T-helper 1 cell treated with Interleukin-12 subunit alpha and Interleukin-12 subunit beta and Interleukin-4 antibody, amounts not matched to agents 30 μg/mL and 1 μg/mL, for 36 hours (primary cell): ENCODE data around the gene MAD1L1.
A peak's percentile ranks its signal among the peaks of the same experiment; 100 is the strongest.

ENCODE experiments used
- H3K27ac Mint-ChIP-seq: one replicate; pipeline ENCODE4 v1.8.0; 2021; ENCODE audit warnings: mild to moderate bottlenecking, mixed read lengths
- H3K27me3 Mint-ChIP-seq: one replicate; pipeline ENCODE4 v1.8.0; 2021; ENCODE audit warnings: low read depth, mixed read lengths
- H3K36me3 Mint-ChIP-seq: one replicate; pipeline ENCODE4 v1.8.0; 2021; ENCODE audit warnings: low read depth, mixed read lengths
- H3K4me1 Mint-ChIP-seq: one replicate; pipeline ENCODE4 v1.8.0; 2021; ENCODE audit warnings: low read depth, mixed read lengths
- H3K4me3 Mint-ChIP-seq: one replicate; pipeline ENCODE4 v1.8.0; 2021; ENCODE audit warnings: mild to moderate bottlenecking, moderate library complexity, mixed read lengths
- H3K9me3 Mint-ChIP-seq: one replicate; pipeline ENCODE4 v1.8.0; 2021; ENCODE audit warnings: mixed read lengths

MAD1L1 gene

DNA sequence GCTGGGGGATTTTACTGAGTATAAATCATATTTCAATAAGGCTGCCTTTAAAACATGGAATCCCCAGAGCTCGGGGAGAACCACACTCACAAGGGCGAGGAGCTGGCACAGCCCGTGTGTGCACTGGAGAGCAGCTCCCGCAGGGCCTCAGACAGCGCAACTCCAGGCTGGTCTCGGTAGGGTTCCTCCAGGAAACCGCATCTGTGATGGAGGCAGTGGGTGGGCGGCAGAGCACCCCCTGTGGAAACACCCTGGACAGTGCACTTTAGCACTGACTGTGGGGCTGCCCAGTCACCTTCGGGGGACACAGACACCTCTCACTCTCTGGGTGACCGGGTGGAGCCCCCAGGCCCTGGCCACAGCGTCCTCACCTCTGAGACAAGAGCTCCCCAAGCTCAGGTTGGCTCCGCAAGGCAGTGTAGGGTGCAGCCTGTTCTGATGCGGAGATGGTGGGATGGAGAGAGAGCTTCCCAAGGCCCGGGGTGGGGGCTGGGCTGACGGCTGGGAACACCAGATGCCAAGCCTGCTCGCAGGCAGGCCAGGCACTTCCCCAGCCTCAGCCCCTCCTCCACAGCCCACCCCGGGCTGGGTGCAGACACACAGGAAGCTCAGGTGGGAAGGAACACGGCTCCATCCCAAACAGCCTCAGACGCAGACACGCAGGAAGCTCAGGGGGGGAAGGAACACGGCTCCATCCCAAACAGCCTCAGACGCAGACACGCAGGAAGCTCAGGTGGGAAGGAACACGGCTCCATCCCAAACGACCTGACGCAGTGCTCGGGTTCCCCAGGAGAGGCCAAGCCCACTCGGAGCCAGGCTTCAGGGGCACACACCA is 224.4 kb downstream of the MAD1L1 start:
- H3K4me3 Mint-ChIP-seq = no peak overlapping the region
- no peak overlapping the region for H3K27ac Mint-ChIP-seq
- no peaks in the 10 kb centered on the region for H3K9me3 Mint-ChIP-seq
- no peaks in the 10 kb centered on the region for H3K36me3 Mint-ChIP-seq
- no peaks in the 10 kb centered on the region for H3K4me1 Mint-ChIP-seq
- H3K27me3 Mint-ChIP-seq = no peaks in the 10 kb centered on the region

DNA sequence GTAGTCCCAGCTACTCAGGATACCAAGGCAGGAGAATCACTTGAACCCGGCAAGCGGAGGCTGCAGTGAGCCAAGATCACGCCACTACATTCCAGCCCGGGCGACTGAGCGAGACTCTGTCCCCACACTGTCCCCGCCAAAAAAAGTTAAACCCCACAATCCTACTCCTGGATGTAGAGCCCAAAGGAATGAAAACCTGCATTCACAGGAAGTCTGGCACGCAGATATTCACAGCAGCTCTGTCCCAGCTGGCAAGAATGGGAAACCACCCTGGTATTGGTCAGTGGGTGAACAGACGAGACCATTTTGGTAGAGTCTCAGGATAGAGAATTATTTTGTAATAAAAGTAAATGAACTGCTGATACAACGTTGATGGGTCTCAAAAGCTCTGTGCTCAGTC is 225.2 kb downstream of the MAD1L1 start:
- H3K27me3 Mint-ChIP-seq = no peaks in the 10 kb centered on the region
- no peak overlapping the region for H3K27ac Mint-ChIP-seq
- no peak overlapping the region for H3K4me3 Mint-ChIP-seq
- no peaks in the 10 kb centered on the region for H3K36me3 Mint-ChIP-seq
- no peaks in the 10 kb centered on the region for H3K4me1 Mint-ChIP-seq
- no peaks in the 10 kb centered on the region for H3K9me3 Mint-ChIP-seq

DNA sequence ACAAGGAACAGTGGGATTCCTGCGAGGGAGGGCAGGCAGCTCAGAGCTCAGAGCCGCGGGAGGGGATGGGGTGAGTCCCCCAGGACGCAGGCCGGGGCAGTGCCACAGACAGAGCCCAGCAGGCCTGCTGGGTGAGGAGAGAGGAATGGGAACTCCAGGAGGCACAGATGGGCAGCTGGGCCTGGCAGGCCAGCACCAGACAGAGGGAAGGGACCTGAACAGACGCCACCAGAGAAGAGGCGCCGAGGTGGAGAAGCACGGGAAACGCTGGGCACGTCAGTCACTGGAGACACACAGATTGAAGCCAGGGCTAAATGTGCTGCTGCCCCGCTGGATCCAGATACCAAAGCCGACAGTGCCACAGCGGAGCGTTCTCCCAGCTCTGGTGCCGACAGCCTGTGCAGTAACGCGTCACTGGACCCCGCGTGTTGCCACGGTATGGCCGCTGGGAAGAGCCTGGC is 225.8 kb downstream of the MAD1L1 start:
- no peaks in the 10 kb centered on the region for H3K4me1 Mint-ChIP-seq
- no peak overlapping the region for H3K4me3 Mint-ChIP-seq
- no peaks in the 10 kb centered on the region for H3K27me3 Mint-ChIP-seq
- H3K9me3 Mint-ChIP-seq = no peaks in the 10 kb centered on the region
- no peak overlapping the region for H3K27ac Mint-ChIP-seq
- no peaks in the 10 kb centered on the region for H3K36me3 Mint-ChIP-seq

DNA sequence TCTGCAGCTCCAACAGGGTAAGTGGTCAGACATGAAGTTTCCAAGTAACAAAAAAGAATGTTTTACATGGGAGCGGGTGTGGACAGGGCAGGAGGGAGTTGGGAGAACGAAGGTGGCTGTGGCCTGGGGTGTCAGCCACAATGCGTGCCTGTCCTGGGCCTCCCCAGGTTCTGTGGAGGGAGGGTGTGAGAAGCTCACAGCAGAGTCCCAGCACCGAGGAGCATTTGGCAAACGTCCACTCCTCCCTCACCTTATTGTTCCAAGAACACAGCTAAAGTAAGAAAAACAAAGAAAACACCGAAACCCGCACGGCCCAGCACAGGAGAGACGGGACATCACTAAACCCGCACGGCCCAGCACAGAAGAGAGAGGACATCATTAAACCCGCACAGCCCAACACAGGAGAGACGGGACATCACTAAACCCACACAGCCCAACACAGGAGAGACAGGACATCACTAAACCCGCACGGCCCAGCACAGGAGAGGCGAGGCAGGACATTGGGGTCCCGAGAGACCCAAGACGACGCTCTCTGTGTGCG is 226.4 kb downstream of the MAD1L1 start:
- Mint-ChIP-seq H3K27ac (peak overlapping the region; percentile 22), H3K27me3 (no peaks in the 10 kb centered on the region), H3K4me1 (no peaks in the 10 kb centered on the region), H3K4me3 (no peak overlapping the region), H3K36me3 (no peaks in the 10 kb centered on the region), H3K9me3 (no peaks in the 10 kb centered on the region)

DNA sequence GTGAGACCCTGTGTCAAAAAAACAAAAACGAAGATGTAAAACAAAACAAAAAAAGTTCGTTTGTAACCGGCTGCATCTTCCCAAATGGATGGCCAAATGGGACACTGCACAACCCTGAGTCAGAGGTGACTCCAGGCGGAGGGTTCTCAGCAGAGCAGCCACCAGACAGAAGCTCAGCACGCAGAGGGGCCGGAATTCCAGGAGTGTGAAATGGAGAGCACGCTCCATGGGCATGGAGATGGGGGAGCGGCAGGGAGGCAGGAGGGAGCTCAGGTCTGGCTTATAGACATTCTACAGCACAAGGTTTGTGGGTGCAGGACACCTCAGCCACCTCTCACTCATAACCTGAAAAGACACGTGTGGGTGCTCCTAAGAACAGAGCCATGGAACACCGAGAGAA is 227.0 kb downstream of the MAD1L1 start:
- H3K9me3 Mint-ChIP-seq = no peaks in the 10 kb centered on the region

DNA sequence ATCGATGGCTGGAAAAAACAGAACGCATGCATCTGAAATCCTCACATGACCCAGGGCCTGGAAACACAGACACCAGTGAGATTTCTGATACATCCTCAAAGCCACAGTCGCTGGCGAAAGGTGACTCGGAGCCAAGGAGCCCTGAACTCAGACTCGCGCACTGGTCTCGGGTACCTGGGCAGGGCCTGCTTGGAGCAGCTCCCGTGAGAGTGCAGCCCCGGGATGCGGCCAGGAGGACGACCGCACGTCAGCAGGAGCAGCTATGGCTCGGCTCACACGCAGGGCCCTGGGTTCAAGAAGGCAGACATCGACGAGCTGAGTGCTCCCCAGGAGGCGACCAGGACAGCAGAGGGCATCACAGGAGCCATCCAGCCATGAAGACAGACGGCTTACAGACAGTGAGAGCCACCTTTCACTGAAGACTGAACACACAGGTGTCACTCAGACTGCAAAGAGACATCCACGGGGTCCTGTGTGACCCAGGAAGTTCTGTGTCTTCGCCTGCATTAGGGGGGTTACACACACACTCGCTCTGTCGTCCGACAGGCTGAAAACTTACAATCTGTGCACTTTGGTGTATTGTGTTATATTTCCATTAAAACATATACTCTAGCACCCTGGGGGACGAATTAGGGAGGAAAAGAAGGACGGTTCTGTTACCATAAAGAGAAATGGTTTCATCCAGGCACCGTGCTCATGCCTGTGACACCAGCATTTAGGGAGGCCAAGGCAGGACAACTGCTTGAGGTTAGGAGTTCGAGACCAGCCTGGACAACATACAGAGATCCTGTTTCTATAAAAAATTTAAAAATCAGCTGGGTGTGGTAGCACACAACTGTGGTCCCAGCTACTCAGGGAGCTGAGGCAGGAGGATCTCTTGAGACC is 227.7 kb downstream of the MAD1L1 start:
- no peak overlapping the region for H3K4me3 Mint-ChIP-seq
- H3K27ac Mint-ChIP-seq = no peak overlapping the region
- H3K4me1 Mint-ChIP-seq = peaks cover under 1% of the 10 kb centered on the region
- no peaks in the 10 kb centered on the region for H3K9me3 Mint-ChIP-seq
- no peaks in the 10 kb centered on the region for H3K36me3 Mint-ChIP-seq
- H3K27me3 Mint-ChIP-seq = no peaks in the 10 kb centered on the region

More for the DNA sequence above, 227.0 kb downstream of the MAD1L1 start:
- no peaks in the 10 kb centered on the region for H3K4me1 Mint-ChIP-seq
- H3K27ac Mint-ChIP-seq = no peak overlapping the region
- H3K36me3 Mint-ChIP-seq = no peaks in the 10 kb centered on the region
- no peaks in the 10 kb centered on the region for H3K27me3 Mint-ChIP-seq
- H3K4me3 Mint-ChIP-seq = no peak overlapping the region

DNA sequence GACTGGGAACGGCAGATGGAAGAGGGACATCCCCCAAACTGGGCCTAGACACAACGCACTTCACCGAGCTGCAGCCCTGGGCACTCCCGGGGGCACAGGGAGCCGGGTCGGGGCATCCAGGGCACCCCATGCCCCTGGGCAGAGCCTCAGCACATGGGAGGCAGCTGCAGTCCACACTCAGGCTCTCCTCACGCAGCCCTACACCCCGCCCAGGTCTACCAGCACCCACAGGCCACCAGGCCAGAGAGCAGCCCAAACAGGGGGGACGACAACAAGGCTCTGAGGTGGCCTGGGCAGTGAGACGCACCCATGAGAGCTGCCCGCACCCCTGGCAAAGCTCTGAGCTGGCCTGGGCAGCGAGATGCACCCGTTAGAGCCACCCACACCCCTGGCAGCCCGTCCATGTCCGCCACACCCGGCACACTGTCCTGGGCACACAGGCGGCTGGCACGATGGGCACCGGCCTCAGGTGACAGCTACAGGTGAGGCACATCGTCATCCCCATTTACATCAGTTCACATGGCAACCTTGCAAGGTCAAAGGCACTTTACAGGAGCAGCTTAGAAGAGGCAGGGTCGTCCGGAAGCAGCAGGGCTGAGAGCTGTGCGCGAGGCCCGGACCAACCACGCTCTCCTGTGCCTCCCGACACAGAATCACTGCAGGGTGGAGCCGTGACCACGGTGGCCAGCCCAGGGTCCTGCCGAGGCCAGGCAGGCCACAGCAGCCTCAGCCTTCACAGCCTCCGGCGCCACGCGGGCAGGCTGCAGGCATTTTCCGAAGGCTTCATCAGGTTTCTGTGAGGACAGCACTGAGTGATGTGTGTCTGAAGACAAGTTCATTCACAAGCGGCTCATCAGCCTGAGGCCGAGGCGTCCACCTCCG is 228.6 kb downstream of the MAD1L1 start:
- Mint-ChIP-seq H3K9me3 (no peaks in the 10 kb centered on the region), H3K27ac (no peak overlapping the region), H3K4me1 (peaks cover 5% of the 10 kb centered on the region), H3K27me3 (no peaks in the 10 kb centered on the region), H3K36me3 (no peaks in the 10 kb centered on the region), H3K4me3 (no peak overlapping the region)

DNA sequence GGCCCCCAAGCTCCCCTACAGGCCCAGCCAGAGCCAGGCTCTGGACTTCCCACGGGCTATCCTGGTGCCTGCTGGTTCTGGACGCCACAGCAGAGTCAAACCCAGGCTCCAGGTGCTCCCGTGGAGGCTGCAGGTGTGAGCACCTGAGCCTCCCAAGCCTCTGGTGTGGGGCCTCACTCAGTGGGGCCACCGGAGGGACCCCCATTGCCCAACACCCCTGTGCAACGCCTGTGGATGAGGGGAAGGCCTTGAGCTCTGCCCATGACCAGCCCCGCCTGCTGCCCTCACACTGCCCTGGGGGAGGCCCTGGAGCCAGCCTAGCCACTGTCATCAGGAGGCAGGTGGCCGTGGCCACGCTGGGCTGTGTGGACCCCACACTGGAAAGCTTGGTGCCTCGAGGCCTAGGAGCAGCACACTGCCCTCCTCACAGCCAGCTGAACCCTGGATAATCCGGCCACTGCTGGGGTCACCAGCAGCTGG is 229.3 kb downstream of the MAD1L1 start:
- no peak overlapping the region for H3K4me3 Mint-ChIP-seq
- H3K27me3 Mint-ChIP-seq = no peaks in the 10 kb centered on the region
- no peaks in the 10 kb centered on the region for H3K9me3 Mint-ChIP-seq
- H3K36me3 Mint-ChIP-seq = no peaks in the 10 kb centered on the region
- H3K4me1 Mint-ChIP-seq = peaks cover 5% of the 10 kb centered on the region
- H3K27ac Mint-ChIP-seq = no peak overlapping the region

DNA sequence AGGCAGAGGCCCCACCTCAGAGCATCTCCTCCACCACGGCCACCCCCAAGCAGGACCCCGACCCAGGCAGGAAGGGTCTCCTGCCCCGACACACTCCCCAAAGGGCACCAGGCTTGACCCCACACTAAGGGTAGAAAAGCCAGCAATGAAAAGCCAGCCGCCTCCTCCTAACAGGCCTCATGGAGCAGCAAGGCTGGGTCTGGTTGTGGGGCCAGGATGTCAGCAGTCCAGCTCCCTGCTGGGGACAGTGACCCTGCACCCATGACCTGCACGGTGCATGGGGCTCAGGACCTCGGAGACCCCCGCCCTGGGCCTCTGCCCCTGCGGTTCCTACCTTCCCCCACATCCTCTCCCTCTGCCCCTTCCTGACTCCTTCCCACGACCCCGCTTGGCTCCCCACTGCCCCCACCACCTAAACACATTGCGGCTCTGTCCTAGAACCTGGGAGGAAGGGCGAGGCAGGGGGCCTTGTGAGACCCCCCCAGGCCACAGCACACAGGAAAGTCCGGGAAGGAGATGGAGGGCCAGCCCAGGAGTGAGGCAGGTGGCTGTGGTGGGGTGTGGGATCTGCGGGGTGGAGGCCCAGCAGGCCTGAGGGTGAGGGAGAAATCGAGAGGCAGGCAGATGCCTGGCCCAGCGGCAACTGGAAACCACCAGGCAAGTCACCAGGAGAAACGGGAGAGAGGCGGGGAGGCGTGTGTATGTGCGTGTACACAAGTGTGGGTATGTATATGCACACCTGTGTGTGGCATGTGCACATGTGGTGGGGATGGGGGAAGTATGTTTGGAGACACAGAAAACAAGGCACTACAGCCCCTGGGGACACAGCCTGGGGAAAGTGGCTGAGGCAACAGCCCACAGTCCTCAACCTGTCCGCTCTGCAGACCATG is 229.9 kb downstream of the MAD1L1 start:
- no peak overlapping the region for H3K4me3 Mint-ChIP-seq
- peaks cover 5% of the 10 kb centered on the region for H3K4me1 Mint-ChIP-seq
- H3K27me3 Mint-ChIP-seq = no peaks in the 10 kb centered on the region
- no peaks in the 10 kb centered on the region for H3K36me3 Mint-ChIP-seq
- H3K27ac Mint-ChIP-seq = no peak overlapping the region
- H3K9me3 Mint-ChIP-seq = no peaks in the 10 kb centered on the region

DNA sequence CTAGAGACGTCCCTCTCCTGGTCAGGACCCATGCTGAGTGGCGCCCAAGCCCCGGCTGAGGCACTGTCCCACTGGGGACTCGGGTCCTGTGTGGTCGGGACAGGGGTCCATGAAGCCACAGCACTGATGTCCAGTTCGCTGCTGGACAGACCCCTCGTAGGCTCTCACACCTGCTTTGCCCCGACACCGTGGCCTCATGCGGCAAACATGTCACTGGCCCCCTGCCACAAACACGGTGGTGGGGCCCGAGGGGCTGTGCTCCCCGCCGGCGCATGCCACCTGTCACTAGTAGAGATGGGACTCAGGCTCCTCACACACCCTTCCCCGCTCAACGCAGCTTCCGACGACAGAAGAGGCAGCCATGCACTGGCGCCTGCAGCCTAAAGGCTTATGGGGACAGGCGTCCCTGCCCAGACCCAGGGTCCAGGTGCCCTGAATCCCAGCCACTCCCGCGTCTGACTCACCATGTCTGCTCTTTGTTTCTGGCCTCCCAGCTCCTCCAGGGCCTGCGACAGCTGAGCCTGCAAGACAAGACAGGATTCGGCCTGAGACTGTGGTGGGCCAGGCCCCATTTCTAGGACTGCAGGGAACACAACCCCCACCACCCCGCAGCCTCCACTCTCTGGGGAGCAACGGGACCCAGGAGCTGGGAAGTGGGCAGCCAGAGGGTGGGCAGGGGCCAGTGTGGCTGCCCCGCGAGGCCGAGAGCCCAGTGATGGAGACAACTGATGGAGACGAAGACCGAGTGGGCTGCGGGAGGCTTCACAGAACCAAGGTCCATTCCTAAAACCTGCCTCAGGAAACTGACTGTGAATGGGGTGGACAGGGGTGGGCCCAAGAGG is 230.9 kb downstream of the MAD1L1 start:
- Mint-ChIP-seq H3K9me3 (no peaks in the 10 kb centered on the region), H3K4me1 (peaks cover 5% of the 10 kb centered on the region), H3K27ac (no peak overlapping the region), H3K4me3 (no peak overlapping the region), H3K36me3 (no peaks in the 10 kb centered on the region), H3K27me3 (no peaks in the 10 kb centered on the region)

DNA sequence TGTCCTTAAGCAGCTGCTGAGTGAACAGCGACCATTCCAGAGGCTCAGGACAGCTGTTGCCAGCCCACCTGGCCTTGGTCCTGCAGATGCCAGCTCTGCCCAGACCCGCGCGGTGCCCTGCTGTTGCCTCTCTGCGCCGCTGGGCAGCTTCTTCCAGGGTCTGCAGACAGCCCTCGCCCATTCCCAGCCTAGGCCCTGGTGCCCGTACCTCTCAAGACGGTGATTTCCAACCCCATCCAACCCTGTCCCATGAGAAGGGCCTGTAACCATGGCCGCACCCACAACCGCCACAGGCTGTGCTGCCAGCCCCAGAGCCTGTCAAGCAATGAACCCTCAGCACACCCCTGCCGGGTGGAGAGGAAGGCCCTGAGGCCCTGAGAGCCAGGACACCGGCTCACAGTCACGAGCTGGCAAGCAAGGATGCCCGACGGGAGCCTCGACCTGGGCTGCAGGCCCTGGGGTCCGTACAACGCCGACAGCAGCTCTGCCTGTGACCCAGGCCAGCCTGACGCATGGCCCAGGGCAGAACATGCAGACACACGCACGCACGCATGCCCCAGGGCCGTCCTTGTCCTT is 231.9 kb downstream of the MAD1L1 start:
- Mint-ChIP-seq H3K9me3 (no peaks in the 10 kb centered on the region), H3K4me1 (peaks cover 5% of the 10 kb centered on the region), H3K36me3 (no peaks in the 10 kb centered on the region), H3K27ac (no peak overlapping the region), H3K27me3 (no peaks in the 10 kb centered on the region), H3K4me3 (no peak overlapping the region)

DNA sequence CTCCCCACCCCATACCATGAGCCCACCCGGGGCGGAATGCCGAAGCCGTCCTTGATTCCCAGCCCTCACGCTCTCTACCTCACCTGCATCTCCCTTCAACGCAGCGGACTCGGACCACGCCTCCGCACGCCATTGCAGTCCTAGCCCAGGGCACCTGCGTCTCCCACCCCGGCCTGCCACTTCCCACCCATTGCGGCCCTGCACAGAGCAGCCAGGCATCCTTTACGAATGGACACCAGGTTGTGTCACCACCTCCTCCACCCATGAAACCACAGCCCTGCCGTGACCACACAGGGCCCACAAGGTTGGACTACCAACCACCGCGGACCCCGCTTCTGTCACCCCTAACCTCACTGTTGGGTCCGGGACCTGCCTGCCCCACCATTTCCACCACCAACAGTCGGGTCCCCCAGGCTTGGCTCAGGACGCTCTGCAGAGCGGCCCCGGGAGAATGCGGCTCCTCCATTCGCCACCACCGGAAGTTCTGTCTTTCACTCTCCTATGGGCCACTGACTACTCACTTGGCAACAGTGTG is 232.5 kb downstream of the MAD1L1 start:
- Mint-ChIP-seq H3K27ac (no peak overlapping the region), H3K36me3 (no peaks in the 10 kb centered on the region), H3K9me3 (no peaks in the 10 kb centered on the region), H3K27me3 (no peaks in the 10 kb centered on the region), H3K4me3 (no peak overlapping the region), H3K4me1 (peaks cover 5% of the 10 kb centered on the region)
